Panc1 (cell line): Measurements from ENCODE around the gene FSIP1. TPM values are rescaled to one million over a fixed set of nuclear protein-coding genes. Genes with fewer than 3 reads are reported as not detected.

Source experiments
- ATAC-seq: fragments of 200-7000 bp; cut with Tn5 transposase; 2 replicates; pipeline ENCODE4 v1.9.1; 2020; ENCODE audit warnings: mild to moderate bottlenecking, moderate library complexity
- BruUV-seq: library from RNA; stranded (reverse); fragments of 400-500 nt; replicated peaks from 2 replicates; lab custom pipeline; 2021; lab: Mats Ljungman, UMichigan
- CTCF ChIA-PET: fragments of 300-600 bp; sonication (Branson Sonifier 250); formaldehyde crosslinking; loops from one replicate; lab custom pipeline; 2022; ENCODE audit warnings: antibody characterized with exemption; lab: Charles Lee
- POLR2A ChIA-PET: fragments of 300-600 bp; sonication (Branson Sonifier 250); formaldehyde crosslinking; loops from one replicate; lab custom pipeline; 2022; ENCODE audit warnings: antibody characterized with exemption; lab: Charles Lee
- DNase-seq: peaks from one replicate; pipeline ENCODE4 v3.0.0-alpha.2; 2010; ENCODE audit warnings: low read depth, low spot score
- H3K27ac ChIP-seq: 2 replicates; pipeline ENCODE4 v1.5.1; 2011; ENCODE audit warnings: mild to moderate bottlenecking, low read length, inconsistent platforms
- H3K27me3 ChIP-seq: fragments of 200-500 bp; sonication (Bioruptor generic); 2 replicates; pipeline ENCODE4 v1.6.0; 2014; ENCODE audit warnings: low read length, inconsistent platforms; ENCODE audit not compliant: control insufficient read depth, insufficient read depth
- H3K36me3 ChIP-seq: fragments of 200-500 bp; sonication (Bioruptor generic); 2 replicates; pipeline ENCODE4 v1.5.1; 2014; ENCODE audit warnings: inconsistent platforms, mild to moderate bottlenecking, low read length, moderate library complexity; ENCODE audit not compliant: control insufficient read depth, insufficient read depth
- H3K4me1 ChIP-seq: 2 replicates; pipeline ENCODE4 v1.5.1; 2011; ENCODE audit warnings: inconsistent platforms, mild to moderate bottlenecking, low read length, moderate library complexity; ENCODE audit not compliant: control insufficient read depth, insufficient read depth
- H3K4me3 ChIP-seq, 2 experiments: 2 replicates each; pipeline ENCODE4 v1.5.1; 2011 to 2012; ENCODE audit warnings: low read depth in 2 of 2, low read length in 2 of 2, mild to moderate bottlenecking in 2 of 2, inconsistent platforms in 1 of 2, moderate library complexity in 1 of 2
- H3K9me3 ChIP-seq: fragments of 200-500 bp; sonication (Bioruptor generic); 2 replicates; pipeline ENCODE4 v1.5.1; 2014; ENCODE audit warnings: low read depth, mild to moderate bottlenecking, inconsistent platforms, low read length, moderate library complexity; ENCODE audit not compliant: control insufficient read depth, insufficient read depth
- POLR2AphosphoS5 ChIP-seq: IDR thresholded peaks from 2 replicates; pipeline ENCODE4 v1.6.1; 2012; ENCODE audit warnings: mild to moderate bottlenecking, low read depth, low read length, moderate library complexity
- SIN3A ChIP-seq: IDR thresholded peaks from 2 replicates; pipeline ENCODE4 v1.6.1; 2012; ENCODE audit warnings: low read depth, mild to moderate bottlenecking, low read length, moderate library complexity, borderline replicate concordance; ENCODE audit not compliant: insufficient read depth
- TCF7L2 ChIP-seq: IDR thresholded peaks from 2 replicates; pipeline ENCODE4 v1.6.1; 2011; ENCODE audit warnings: mild to moderate bottlenecking, low read depth, low read length, inconsistent platforms
- in situ Hi-C: cut with HindIII; loops from 2 replicates; pipeline ENCODE4 v1.10.0; 2016; ENCODE audit warnings: low sequenced_read_pairs, low pct_unique_long_range_greater_than_20kb
- intact Hi-C: fragments of 100-400 bp; cut with micrococcal nuclease; formaldehyde crosslinking; loops from one replicate; pipeline ENCODE4 v1.10.0; 2022; ENCODE audit not compliant: unreplicated experiment
- total RNA-seq: library from RNA; stranded (reverse); gene quantifications from one replicate; pipeline ENCODE4 v1.2.1, GENCODE V29; 2021; ENCODE audit not compliant: unreplicated experiment
- TF ChIP-seq, protein P1 (sequence below), 2 experiments: IDR thresholded peaks; 2 replicates each; pipeline ENCODE4 v1.6.1; 2011 to 2012; ENCODE audit warnings: low read depth in 2 of 2, control low read depth in 1 of 2, low read length in 1 of 2, mild to moderate bottlenecking in 1 of 2, moderate library complexity in 1 of 2; ENCODE audit not compliant: insufficient read depth in 1 of 2
- TF ChIP-seq, protein P2 (sequence below): fragments of 450-650 bp; IDR thresholded peaks from 2 replicates; pipeline ENCODE4 v1.5.1; 2017; ENCODE audit warnings: mild to moderate bottlenecking

FSIP1 gene
- total RNA-seq, 1 experiment from 2014 or later = 1.4 TPM

DNA sequence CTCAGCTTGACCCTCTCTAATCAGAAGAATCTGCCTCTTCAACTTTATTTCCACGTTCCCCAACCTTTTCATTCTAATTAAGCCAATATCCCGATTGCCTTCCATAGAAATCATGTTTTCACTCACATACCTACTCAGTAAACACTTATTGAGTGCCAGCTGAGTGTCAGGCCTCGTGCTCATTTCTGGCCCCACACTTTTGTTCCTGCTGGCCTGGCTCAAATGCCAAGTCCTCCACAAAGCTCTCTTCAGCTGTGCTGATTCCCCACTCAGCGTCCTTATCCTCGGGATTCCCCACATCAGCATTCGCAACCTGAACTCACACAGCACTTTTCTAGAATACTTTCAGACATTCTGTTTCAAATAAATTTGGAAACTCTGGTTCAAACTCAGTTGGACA lies 132.9 kb downstream of the FSIP1 start:
- ChIA-PET POLR2A (no interaction called here), CTCF (no interaction called here)
- in situ Hi-C loops (no loop called here), intact Hi-C loops (loop anchor here (10.0 kb wide), 1 partner anchor 65 kb away; no protein-coding TSS in a partner anchor)
- H3K4me3 ChIP-seq = no peak overlapping the region
- H3K36me3 ChIP-seq = no peaks in the 10 kb centered on the region
- no peak overlapping the region for H3K27ac ChIP-seq
- DNase-seq (no peak), ATAC-seq (no peak)
- H3K9me3 ChIP-seq = no peaks in the 10 kb centered on the region
- no peaks in the 10 kb centered on the region for H3K4me1 ChIP-seq
- no TSS peak for BruUV-seq
- TF ChIP-seq POLR2AphosphoS5 (no peak), TCF7L2 (no peak), SIN3A (no peak)
- TF ChIP-seq, protein P1, sequence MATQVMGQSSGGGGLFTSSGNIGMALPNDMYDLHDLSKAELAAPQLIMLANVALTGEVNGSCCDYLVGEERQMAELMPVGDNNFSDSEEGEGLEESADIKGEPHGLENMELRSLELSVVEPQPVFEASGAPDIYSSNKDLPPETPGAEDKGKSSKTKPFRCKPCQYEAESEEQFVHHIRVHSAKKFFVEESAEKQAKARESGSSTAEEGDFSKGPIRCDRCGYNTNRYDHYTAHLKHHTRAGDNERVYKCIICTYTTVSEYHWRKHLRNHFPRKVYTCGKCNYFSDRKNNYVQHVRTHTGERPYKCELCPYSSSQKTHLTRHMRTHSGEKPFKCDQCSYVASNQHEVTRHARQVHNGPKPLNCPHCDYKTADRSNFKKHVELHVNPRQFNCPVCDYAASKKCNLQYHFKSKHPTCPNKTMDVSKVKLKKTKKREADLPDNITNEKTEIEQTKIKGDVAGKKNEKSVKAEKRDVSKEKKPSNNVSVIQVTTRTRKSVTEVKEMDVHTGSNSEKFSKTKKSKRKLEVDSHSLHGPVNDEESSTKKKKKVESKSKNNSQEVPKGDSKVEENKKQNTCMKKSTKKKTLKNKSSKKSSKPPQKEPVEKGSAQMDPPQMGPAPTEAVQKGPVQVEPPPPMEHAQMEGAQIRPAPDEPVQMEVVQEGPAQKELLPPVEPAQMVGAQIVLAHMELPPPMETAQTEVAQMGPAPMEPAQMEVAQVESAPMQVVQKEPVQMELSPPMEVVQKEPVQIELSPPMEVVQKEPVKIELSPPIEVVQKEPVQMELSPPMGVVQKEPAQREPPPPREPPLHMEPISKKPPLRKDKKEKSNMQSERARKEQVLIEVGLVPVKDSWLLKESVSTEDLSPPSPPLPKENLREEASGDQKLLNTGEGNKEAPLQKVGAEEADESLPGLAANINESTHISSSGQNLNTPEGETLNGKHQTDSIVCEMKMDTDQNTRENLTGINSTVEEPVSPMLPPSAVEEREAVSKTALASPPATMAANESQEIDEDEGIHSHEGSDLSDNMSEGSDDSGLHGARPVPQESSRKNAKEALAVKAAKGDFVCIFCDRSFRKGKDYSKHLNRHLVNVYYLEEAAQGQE (IDR thresholded peaks at IDR 0.05; ENCODE audit: insufficient read depth in 1 of 2, low read depth in 2 of 2, low read length in 1 of 2) = no peak
- TF ChIP-seq, protein P2, sequence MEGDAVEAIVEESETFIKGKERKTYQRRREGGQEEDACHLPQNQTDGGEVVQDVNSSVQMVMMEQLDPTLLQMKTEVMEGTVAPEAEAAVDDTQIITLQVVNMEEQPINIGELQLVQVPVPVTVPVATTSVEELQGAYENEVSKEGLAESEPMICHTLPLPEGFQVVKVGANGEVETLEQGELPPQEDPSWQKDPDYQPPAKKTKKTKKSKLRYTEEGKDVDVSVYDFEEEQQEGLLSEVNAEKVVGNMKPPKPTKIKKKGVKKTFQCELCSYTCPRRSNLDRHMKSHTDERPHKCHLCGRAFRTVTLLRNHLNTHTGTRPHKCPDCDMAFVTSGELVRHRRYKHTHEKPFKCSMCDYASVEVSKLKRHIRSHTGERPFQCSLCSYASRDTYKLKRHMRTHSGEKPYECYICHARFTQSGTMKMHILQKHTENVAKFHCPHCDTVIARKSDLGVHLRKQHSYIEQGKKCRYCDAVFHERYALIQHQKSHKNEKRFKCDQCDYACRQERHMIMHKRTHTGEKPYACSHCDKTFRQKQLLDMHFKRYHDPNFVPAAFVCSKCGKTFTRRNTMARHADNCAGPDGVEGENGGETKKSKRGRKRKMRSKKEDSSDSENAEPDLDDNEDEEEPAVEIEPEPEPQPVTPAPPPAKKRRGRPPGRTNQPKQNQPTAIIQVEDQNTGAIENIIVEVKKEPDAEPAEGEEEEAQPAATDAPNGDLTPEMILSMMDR = no peak
- no peaks in the 10 kb centered on the region for H3K27me3 ChIP-seq

DNA sequence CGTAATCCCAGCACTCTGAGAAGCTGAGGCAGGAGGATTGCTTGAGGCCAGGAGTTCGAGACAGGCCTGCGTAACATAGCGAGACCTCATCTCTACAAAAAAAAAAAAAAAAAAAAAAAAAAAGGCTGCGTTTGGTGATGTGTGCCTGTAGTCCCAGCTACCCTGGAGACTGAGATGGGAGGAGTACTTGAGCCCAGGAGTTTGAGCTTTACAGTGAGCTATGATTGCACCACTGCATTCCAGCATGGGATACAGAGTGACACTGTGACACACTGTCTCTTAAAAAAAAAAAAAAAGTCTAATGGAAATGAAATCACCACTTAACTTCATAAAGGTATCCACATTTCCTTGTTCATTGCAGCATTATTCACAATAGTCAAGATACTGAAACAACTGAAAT lies 136.2 kb downstream of the FSIP1 start:
- ATAC-seq (no peak), DNase-seq (no peak)
- intact Hi-C loops (no loop called here), in situ Hi-C loops (no loop called here)
- Histone ChIP-seq H3K9me3 (no peaks in the 10 kb centered on the region), H3K36me3 (no peaks in the 10 kb centered on the region), H3K27me3 (no peaks in the 10 kb centered on the region), H3K4me3 (no peak overlapping the region), H3K27ac (no peak overlapping the region), H3K4me1 (no peaks in the 10 kb centered on the region)
- ChIA-PET POLR2A (interaction anchor here (0.6 kb wide), 1 partner anchor 65 kb away, joined by 5 read pairs; no protein-coding TSS in a partner anchor), CTCF (no interaction called here)
- no peak for TF ChIP-seq TCF7L2
- TF ChIP-seq, protein P1 (IDR thresholded peaks at IDR 0.05; ENCODE audit: insufficient read depth in 1 of 2, low read depth in 2 of 2, low read length in 1 of 2) = no peak
- no peak for TF ChIP-seq POLR2AphosphoS5
- TF ChIP-seq, protein P2 = no peak
- TF ChIP-seq SIN3A = no peak
- BruUV-seq = no TSS peak
